HG03025 (cell line): ENCODE measurements around the gene STK38.

Experiments
- ATAC-seq: cut with Tn5 transposase; IDR thresholded peaks from one replicate; pipeline ENCODE4 v1.9.1; 2021; ENCODE audit warnings: mild to moderate bottlenecking, moderate library complexity; ENCODE audit not compliant: unreplicated experiment, low FRiP score

Gene STK38

GRCh38 chr6:36566418-36566905, 19.2 kb upstream of the STK38 start:
- no peak for ATAC-seq

GRCh38 chr6:36563928-36564284, 16.6 kb upstream of the STK38 start:
- no peak for ATAC-seq

- no peak for ATAC-seq
Observed at GRCh38 chr6:36563237-36563927, 16.1 kb upstream of the STK38 start.

- ATAC-seq = no peak
Observed at GRCh38 chr6:36560822-36561221, 13.5 kb upstream of the STK38 start.

GRCh38 chr6:36559011-36559793, 11.9 kb upstream of the STK38 start:
- no peak for ATAC-seq

- no peak for ATAC-seq
Observed at GRCh38 chr6:36556281-36556680, 9.0 kb upstream of the STK38 start.

GRCh38 chr6:36555750-36556252, 8.5 kb upstream of the STK38 start:
- no peak for ATAC-seq

- ATAC-seq = no peak
Observed at GRCh38 chr6:36550473-36551000, 3.3 kb upstream of the STK38 start.

- no peak for ATAC-seq
Observed at GRCh38 chr6:36548401-36548743, 1.1 kb upstream of the STK38 start.

- no peak for ATAC-seq
Observed at GRCh38 chr6:36547646-36548400, 544 bp upstream of the STK38 start.

- ATAC-seq = no peak
Observed at GRCh38 chr6:36546308-36546919, 865 bp downstream of the STK38 start.

GRCh38 chr6:36545767-36546307, 1.4 kb downstream of the STK38 start:
- ATAC-seq = no peak

- no peak for ATAC-seq
Observed at GRCh38 chr6:36544228-36544627, 3.1 kb downstream of the STK38 start.

- no peak for ATAC-seq
Observed at GRCh38 chr6:36542041-36542440, 5.2 kb downstream of the STK38 start.

GRCh38 chr6:36539814-36540568, 7.3 kb downstream of the STK38 start:
- no peak for ATAC-seq

- ATAC-seq = no peak
Observed at GRCh38 chr6:36536873-36537547, 10.3 kb downstream of the STK38 start.

- ATAC-seq = no peak
Observed at GRCh38 chr6:36533321-36533720, 14.0 kb downstream of the STK38 start.

- no peak for ATAC-seq
Observed at GRCh38 chr6:36526066-36526465, 21.2 kb downstream of the STK38 start.

GRCh38 chr6:36525346-36525745, 21.9 kb downstream of the STK38 start:
- no peak for ATAC-seq
